HEK293T (cell line): ENCODE measurements around the gene MAPK12.

Experiments used
- ARNT ChIP-seq: fragments of 450-650 bp; IDR thresholded peaks from 2 replicates; pipeline ENCODE4 v1.6.1; 2017; ENCODE audit warnings: mild to moderate bottlenecking
- CTBP1 ChIP-seq: fragments of 450-650 bp; IDR thresholded peaks from 2 replicates; pipeline ENCODE4 v1.6.1; 2016; ENCODE audit warnings: borderline replicate concordance
- ELF4 ChIP-seq: fragments of 450-650 bp; IDR thresholded peaks from 2 replicates; pipeline ENCODE4 v1.6.1; 2017; ENCODE audit warnings: antibody characterized with exemption
- FOXA1 ChIP-seq: fragments of 450-650 bp; IDR thresholded peaks from 2 replicates; pipeline ENCODE4 v1.6.1; 2016; ENCODE audit warnings: mild to moderate bottlenecking
- FOXK2 ChIP-seq: fragments of 450-650 bp; IDR thresholded peaks from 2 replicates; pipeline ENCODE4 v1.6.1; 2016; ENCODE audit warnings: mild to moderate bottlenecking
- SUZ12 ChIP-seq: fragments of 450-650 bp; IDR thresholded peaks from 2 replicates; pipeline ENCODE4 v1.6.1; 2016; ENCODE audit warnings: mild to moderate bottlenecking
- ZNF384 ChIP-seq: fragments of 450-650 bp; IDR thresholded peaks from 2 replicates; pipeline ENCODE4 v1.6.1; 2016

- TF ChIP-seq ELF4 (no peak), SUZ12 (no peak), ZNF384 (no peak), FOXA1 (no peak), FOXK2 (no peak), CTBP1 (no peak), ARNT (no peak)
These were observed 48.2 kb downstream of the MAPK12 start for GRCh38 chr22:50213263-50213662.
